SK-N-SH treated with all-trans-retinoic acid at 6 μM for 48 hours (cell line): ENCODE data around the gene KRT84.

Source experiments
- BACH2 ChIP-seq: fragments of 250-450 bp; sonication (Bioruptor Pico); IDR thresholded peaks from 2 replicates; pipeline ENCODE4 v1.9.0; 2021; ENCODE audit warnings: mild to moderate bottlenecking, borderline replicate concordance
- ESRRG ChIP-seq: fragments of 250-450 bp; sonication (Bioruptor Pico); IDR thresholded peaks from 2 replicates; pipeline ENCODE4 v1.6.1; 2021; ENCODE audit warnings: mild to moderate bottlenecking
- GLIS3 ChIP-seq: fragments of 250-450 bp; sonication (Bioruptor Pico); IDR thresholded peaks from 2 replicates; pipeline ENCODE4 v1.5.0; 2020; ENCODE audit warnings: mild to moderate bottlenecking, moderate library complexity
- OSR1 ChIP-seq: fragments of 250-450 bp; sonication (Bioruptor Pico); IDR thresholded peaks from 2 replicates; pipeline ENCODE4 v1.8.0; 2022; ENCODE audit warnings: moderate library complexity, mild to moderate bottlenecking, inconsistent platforms
- RARB ChIP-seq: fragments of 250-450 bp; sonication (Bioruptor Pico); IDR thresholded peaks from 2 replicates; pipeline ENCODE4 v1.8.0; 2021; ENCODE audit warnings: mild to moderate bottlenecking, moderate library complexity
- TCF4 ChIP-seq: fragments of 250-450 bp; sonication (Bioruptor Pico); IDR thresholded peaks from 2 replicates; pipeline ENCODE4 v1.8.0; 2021; ENCODE audit warnings: mild to moderate bottlenecking, moderate library complexity, borderline replicate concordance
- ZFP30 ChIP-seq: fragments of 450-650 bp; formaldehyde crosslinking; IDR thresholded peaks from 2 replicates; pipeline ENCODE4 v1.5.0; 2022; ENCODE audit warnings: mild to moderate bottlenecking, moderate library complexity
- ZNF565 ChIP-seq: fragments of 450-650 bp; formaldehyde crosslinking; conservative IDR thresholded peaks from 2 replicates; pipeline ENCODE4 v1.5.0; 2020; ENCODE audit warnings: low read depth, mild to moderate bottlenecking, moderate library complexity
- ZNF70 ChIP-seq: fragments of 450-650 bp; formaldehyde crosslinking; IDR thresholded peaks from 2 replicates; pipeline ENCODE4 v1.5.0; 2020; ENCODE audit warnings: mild to moderate bottlenecking, moderate library complexity
- TF ChIP-seq, protein P1 (sequence below): fragments of 250-450 bp; sonication (Bioruptor Pico); IDR thresholded peaks from 2 replicates; pipeline ENCODE4 v1.5.1; 2020; ENCODE audit warnings: low read depth, mild to moderate bottlenecking, moderate library complexity
- TF ChIP-seq, protein P2 (sequence below): fragments of 250-450 bp; sonication (Bioruptor Pico); IDR thresholded peaks from 2 replicates; pipeline ENCODE4 v1.8.0; 2020; ENCODE audit warnings: mild to moderate bottlenecking, moderate library complexity, borderline replicate concordance

DNA sequence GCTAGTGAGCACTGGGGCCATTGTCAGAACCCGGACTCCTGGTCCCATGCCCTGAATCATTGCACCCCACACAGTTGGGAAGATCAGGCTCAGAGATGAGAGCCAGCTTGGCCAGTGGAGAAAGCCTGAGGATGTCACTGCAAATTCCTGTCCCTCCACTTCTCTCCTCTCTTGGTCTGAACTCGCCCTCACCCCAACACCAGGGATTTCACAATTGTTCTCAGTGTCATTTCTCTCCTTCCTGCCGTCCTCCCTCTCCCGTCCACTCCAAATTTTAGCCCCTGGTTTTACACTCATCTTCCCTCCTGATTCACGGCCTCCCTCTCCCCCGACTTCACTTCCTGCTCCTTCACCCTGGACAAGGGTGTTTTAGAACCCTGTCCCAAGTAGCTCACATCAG, 37.6 kb upstream of the KRT84 start:
- no peak for TF ChIP-seq OSR1
- TF ChIP-seq GLIS3 (CRISPR knock-in tag): no peak
- no peak for TF ChIP-seq ESRRG
- TF ChIP-seq, protein P1, sequence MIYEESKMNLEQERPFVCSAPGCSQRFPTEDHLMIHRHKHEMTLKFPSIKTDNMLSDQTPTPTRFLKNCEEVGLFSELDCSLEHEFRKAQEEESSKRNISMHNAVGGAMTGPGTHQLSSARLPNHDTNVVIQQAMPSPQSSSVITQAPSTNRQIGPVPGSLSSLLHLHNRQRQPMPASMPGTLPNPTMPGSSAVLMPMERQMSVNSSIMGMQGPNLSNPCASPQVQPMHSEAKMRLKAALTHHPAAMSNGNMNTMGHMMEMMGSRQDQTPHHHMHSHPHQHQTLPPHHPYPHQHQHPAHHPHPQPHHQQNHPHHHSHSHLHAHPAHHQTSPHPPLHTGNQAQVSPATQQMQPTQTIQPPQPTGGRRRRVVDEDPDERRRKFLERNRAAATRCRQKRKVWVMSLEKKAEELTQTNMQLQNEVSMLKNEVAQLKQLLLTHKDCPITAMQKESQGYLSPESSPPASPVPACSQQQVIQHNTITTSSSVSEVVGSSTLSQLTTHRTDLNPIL (CRISPR knock-in tag): no peak
- TF ChIP-seq, protein P2, sequence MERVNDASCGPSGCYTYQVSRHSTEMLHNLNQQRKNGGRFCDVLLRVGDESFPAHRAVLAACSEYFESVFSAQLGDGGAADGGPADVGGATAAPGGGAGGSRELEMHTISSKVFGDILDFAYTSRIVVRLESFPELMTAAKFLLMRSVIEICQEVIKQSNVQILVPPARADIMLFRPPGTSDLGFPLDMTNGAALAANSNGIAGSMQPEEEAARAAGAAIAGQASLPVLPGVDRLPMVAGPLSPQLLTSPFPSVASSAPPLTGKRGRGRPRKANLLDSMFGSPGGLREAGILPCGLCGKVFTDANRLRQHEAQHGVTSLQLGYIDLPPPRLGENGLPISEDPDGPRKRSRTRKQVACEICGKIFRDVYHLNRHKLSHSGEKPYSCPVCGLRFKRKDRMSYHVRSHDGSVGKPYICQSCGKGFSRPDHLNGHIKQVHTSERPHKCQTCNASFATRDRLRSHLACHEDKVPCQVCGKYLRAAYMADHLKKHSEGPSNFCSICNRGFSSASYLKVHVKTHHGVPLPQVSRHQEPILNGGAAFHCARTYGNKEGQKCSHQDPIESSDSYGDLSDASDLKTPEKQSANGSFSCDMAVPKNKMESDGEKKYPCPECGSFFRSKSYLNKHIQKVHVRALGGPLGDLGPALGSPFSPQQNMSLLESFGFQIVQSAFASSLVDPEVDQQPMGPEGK (CRISPR knock-in tag): no peak
- TF ChIP-seq ZFP30 (CRISPR knock-in tag): no peak
- TF ChIP-seq TCF4 (CRISPR knock-in tag): no peak
- no peak for TF ChIP-seq BACH2 (CRISPR knock-in tag)
- no peak for TF ChIP-seq ZNF70
- no peak for TF ChIP-seq RARB (CRISPR knock-in tag)
- TF ChIP-seq ZNF565 (CRISPR knock-in tag): no peak
